PFSK-1 (cell line): ENCODE results near the gene ZNF536.

Experiments
- FOXP2 ChIP-seq: optimal IDR thresholded peaks from 2 replicates; pipeline ENCODE3; 2011; ENCODE audit warnings: borderline replicate concordance, control low read depth, inconsistent platforms; ENCODE audit not compliant: insufficient read depth; ENCODE audit errors: extremely low read length, extremely low read depth
- POLR2AphosphoS5 ChIP-seq: IDR thresholded peaks from 2 replicates; pipeline ENCODE4 v1.6.1; 2012; ENCODE audit warnings: low read depth, mild to moderate bottlenecking, control low read depth, low read length, moderate library complexity
- SIN3A ChIP-seq: IDR thresholded peaks from 2 replicates; pipeline ENCODE4 v1.6.1; 2012; ENCODE audit warnings: mild to moderate bottlenecking, low read length, moderate library complexity, borderline replicate concordance; ENCODE audit not compliant: insufficient read depth
- TAF1 ChIP-seq: IDR thresholded peaks from 2 replicates; pipeline ENCODE4 v1.6.1; 2012; ENCODE audit warnings: low read length, control low read depth, borderline replicate concordance; ENCODE audit not compliant: insufficient read depth
- TF ChIP-seq, protein P1 (sequence below), 2 experiments: IDR thresholded peaks; 2 replicates each; pipeline versions ENCODE4 v1.6.1 to v1.8.0; 2011 to 2012; ENCODE audit warnings: low read depth in 2 of 2, low read length in 2 of 2, control low read depth in 1 of 2, inconsistent platforms in 1 of 2, mild to moderate bottlenecking in 1 of 2, moderate library complexity in 1 of 2; ENCODE audit not compliant: insufficient read depth in 1 of 2

DNA sequence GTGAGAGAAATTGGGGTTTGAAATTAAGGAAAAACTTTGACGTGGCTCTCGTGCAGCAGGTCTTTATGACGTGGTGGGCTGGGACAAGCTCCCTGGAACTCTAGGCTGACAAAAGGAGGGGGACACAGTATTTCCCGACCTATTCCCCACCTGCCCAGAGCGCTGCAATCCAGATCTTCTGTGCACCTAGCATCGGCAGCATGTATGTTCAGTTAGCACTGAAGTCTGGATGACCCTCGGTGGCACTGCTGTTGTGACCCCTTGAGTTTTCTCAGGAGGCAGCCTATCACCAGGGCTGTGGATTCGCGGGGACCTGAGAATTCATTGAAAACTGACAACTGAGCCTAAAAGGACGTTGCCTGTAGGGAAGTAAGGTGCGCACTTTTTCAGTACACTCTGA lies 9.1 kb upstream of the ZNF536 start:
- TF ChIP-seq POLR2AphosphoS5 (no peak), FOXP2 (no peak), TAF1 (no peak), SIN3A (no peak)
- TF ChIP-seq, protein P1, sequence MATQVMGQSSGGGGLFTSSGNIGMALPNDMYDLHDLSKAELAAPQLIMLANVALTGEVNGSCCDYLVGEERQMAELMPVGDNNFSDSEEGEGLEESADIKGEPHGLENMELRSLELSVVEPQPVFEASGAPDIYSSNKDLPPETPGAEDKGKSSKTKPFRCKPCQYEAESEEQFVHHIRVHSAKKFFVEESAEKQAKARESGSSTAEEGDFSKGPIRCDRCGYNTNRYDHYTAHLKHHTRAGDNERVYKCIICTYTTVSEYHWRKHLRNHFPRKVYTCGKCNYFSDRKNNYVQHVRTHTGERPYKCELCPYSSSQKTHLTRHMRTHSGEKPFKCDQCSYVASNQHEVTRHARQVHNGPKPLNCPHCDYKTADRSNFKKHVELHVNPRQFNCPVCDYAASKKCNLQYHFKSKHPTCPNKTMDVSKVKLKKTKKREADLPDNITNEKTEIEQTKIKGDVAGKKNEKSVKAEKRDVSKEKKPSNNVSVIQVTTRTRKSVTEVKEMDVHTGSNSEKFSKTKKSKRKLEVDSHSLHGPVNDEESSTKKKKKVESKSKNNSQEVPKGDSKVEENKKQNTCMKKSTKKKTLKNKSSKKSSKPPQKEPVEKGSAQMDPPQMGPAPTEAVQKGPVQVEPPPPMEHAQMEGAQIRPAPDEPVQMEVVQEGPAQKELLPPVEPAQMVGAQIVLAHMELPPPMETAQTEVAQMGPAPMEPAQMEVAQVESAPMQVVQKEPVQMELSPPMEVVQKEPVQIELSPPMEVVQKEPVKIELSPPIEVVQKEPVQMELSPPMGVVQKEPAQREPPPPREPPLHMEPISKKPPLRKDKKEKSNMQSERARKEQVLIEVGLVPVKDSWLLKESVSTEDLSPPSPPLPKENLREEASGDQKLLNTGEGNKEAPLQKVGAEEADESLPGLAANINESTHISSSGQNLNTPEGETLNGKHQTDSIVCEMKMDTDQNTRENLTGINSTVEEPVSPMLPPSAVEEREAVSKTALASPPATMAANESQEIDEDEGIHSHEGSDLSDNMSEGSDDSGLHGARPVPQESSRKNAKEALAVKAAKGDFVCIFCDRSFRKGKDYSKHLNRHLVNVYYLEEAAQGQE (IDR thresholded peaks at IDR 0.05; ENCODE audit: insufficient read depth in 1 of 2, low read depth in 2 of 2, low read length in 2 of 2): no peak
